ENCODE data around the gene UBR7. TPM values are rescaled to one million over a fixed set of nuclear protein-coding genes. Genes with fewer than 3 reads are reported as not detected.
"Not testable (repeated sequence)": the region's sequence is repeated elsewhere in the genome, so short reads cannot be mapped to it uniquely, and the experiment has no call there.

The UBR7 gene, protein sequence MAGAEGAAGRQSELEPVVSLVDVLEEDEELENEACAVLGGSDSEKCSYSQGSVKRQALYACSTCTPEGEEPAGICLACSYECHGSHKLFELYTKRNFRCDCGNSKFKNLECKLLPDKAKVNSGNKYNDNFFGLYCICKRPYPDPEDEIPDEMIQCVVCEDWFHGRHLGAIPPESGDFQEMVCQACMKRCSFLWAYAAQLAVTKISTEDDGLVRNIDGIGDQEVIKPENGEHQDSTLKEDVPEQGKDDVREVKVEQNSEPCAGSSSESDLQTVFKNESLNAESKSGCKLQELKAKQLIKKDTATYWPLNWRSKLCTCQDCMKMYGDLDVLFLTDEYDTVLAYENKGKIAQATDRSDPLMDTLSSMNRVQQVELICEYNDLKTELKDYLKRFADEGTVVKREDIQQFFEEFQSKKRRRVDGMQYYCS
- total RNA-seq (2014; rRNA removed; shearing (Covaris generic); ENCODE audit: low replicate concordance): 15.0 and 16.4 TPM in 2 replicates

DNA sequence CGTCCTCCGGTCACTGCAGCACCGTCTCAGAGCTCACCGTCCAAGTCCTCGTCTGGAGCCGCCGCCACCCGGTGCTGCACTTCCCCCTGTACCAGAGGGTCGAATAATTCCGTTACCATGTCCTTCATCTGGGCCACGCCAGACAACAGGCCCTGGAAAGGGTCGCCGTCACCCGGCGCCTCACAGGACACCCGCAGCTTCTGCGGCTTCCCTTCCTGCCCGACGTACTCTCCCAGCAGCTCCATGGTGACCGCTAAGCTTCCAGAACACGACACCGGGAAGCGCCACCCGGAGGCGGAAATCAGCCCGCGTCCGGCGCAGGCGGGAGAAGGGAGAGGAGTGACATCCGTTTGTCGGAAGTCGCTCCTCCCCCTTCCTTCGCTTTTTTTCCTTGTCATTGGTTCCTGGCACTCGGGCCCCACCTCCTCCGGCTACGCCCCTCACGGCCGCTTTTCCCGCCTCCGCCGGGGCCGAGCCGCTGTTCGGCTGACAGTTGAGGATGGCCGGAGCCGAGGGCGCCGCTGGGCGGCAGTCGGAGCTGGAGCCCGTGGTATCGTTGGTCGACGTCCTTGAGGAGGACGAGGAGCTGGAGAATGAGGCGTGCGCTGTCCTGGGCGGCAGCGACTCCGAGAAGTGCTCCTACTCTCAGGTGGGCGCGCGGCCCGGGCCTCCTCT, at the start of gene UBR7, which contains the start of gene GON7:
UBR7 (plus strand) TSS at position 464 of the 675 bp plus-strand sequence; CDS start at position 500, 36 bp downstream.
GON7 (minus strand) TSS at position 273 of the 675 bp plus-strand sequence; CDS start at position 245, 28 bp downstream.
- in situ Hi-C loops (cut with HindIII; ENCODE audit: low pct_unique_long_range_greater_than_20kb, low sequenced_read_pairs): no loop called here
- peak; percentile 99 for DNase-seq (ENCODE audit: low read depth)

DNA sequence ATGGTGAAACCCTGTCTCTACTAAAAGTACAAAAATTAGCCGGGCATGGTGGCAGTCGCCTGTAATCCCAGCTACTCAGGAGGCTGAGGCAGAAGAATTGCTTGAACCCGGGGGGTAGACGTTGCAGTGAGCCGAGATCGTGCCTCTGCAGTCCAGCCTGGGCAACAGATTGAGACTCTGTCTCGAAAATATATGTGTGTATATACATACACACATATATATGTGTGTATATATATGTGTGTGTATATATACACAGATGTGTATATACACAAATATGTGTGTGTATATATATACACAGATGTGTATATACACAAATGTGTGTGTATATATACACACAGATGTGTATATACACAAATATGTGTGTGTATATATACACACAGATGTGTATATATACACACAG, 48.7 kb upstream of the UBR7 start:
- in situ Hi-C loops (cut with HindIII; ENCODE audit: low pct_unique_long_range_greater_than_20kb, low sequenced_read_pairs); DNase-seq (ENCODE audit: low read depth): not testable (repeated sequence)

DNA sequence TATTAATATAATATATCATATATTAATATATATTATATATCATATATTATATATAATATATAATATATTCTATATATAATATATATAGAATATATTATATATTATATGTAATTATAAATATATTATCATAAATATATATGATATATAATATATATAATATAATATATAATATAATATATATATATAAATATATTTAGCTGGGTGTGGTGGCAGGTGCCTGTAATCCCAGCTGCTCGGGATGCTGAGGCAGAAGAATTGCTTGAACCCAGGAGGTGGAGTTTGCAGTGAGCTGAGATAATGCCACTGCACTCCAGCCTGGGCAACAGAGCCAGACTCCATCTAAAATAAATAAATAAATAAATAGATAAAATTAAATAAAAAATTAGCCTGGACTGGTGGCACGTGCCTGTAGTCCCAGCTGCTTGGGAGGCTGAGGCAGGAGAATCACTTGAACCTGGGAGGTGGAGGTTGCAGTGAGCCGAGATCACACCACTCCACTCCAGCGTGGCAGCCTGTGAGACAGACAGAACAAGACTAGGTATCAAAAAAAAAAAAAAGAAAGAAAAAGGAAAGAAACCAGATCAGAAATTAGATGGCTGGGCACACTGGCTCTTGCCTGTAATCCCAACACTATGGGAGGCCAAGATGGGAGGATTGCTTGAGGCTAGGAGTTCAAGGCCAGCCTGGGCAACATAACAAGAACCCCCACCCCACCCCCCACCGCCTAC, 47.3 kb upstream of the UBR7 start:
- DNase-seq (ENCODE audit: low read depth); in situ Hi-C loops (cut with HindIII; ENCODE audit: low pct_unique_long_range_greater_than_20kb, low sequenced_read_pairs): not testable (repeated sequence)

DNA sequence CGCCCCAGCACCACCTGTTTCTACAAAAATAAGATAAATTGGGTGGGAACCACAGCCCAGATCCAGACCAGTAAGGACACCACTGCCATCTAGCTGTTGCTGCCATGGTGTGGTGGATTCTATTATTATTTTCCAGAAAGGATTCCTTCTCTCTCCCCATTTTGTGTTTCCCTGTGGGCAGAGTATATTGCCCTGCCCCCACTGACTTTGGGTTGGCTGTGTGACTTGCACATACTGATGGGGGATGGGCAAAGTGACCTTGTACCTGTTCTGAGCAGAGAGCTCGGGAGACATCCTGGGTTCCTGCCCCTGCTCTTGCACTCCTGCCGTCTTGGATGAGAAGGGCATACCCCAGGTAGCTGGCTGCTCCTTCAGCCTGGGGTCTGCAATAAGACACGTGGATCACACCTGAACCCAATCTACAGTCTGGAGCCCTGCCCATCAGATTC, 46.7 kb upstream of the UBR7 start:
- in situ Hi-C loops (cut with HindIII; ENCODE audit: low pct_unique_long_range_greater_than_20kb, low sequenced_read_pairs): no loop called here
- peak; percentile 54 for DNase-seq (ENCODE audit: low read depth)

DNA sequence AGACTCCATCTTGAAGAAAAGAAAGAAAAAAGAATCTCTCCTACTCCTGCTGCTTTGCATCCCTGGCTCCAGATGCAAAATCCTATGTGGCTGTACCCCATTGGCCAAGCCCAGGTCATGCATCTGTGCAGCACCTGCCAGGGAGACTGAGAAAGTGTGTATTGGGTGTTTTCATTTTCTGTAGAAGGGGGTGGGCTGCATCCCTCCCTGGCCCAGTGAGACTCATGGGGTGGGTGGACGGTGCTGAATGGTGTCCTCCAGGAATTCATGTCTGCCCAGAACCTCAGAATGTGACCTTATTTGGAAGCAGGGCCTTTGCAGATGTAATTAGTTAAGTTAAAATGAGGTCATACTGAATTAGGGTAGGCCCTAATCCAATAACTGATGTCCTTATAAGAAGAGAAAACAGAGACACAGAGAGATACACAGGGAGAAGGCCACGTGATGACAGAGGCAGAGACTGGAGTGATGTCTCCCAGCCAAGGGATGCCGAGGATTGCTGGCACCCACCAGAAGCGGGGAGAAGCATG, 45.6 kb upstream of the UBR7 start:
- DNase-seq (ENCODE audit: low read depth): no peak
- in situ Hi-C loops (cut with HindIII; ENCODE audit: low pct_unique_long_range_greater_than_20kb, low sequenced_read_pairs): no loop called here

DNA sequence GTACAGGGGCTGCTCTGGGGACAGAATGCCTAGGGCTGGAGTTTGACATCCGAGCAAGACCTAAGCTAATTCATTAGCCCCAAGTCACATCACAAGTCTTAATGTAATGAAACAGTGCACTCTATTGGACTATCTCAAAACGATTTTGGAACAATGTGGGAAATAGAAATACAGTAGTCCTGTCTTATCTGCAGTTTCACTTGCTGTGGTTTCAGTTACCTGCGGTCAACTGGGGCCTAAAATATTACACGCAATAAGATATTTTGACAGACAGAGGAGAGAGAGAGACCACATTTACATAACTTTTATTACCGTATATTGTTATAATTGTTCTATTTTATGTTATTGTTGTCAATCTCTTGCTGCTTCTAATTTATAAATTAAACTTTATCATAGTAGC, 43.5 kb upstream of the UBR7 start:
- in situ Hi-C loops (cut with HindIII; ENCODE audit: low pct_unique_long_range_greater_than_20kb, low sequenced_read_pairs): no loop called here
- DNase-seq (ENCODE audit: low read depth): no peak

DNA sequence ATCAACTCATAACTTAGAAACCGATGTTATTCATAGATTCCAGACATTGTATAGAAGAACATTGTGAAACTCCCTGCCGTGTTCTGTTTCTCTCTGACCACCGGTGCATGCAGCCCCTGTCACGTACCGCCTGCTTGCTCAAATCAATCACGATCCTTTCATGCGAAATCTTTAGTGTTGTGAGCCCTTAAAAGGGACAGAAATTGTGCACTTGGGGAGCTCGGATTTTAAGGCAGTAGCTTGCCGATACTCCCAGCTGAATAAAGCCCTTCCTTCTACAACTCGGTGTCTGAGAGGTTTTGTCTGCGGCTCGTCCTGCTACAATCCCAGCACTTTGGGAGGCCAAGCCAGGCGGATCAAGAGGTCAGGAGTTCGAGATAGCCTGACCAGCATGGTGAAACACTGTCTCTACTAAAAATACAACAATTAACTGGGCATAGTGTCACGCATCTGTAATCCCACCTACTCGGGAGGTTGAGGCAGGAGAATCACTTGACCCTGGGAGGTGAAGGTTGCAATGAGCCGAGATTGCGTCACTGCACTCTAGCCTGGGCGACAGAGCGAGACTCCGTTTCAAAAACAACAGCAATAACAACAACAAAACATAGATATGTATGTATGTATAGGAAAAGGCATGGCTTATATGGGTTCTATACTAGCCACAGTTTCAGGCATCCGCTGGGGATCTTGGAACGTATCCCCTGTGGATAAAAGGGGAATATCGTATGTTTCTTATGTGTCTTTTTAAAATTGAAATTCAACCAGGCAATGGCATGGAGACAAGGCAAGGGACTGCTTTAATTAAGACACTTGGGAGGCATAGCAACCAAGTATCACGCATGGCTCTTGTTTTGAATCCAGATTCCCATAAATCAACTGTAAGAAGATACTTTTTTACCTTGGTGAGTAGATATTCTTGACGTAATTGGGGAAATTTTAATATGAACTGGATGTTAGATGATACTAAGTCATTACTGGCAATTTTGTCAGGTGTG, 41.5 kb upstream of the UBR7 start:
- in situ Hi-C loops (cut with HindIII; ENCODE audit: low pct_unique_long_range_greater_than_20kb, low sequenced_read_pairs): not testable (repeated sequence)
- peak; percentile 85 for DNase-seq (ENCODE audit: low read depth)

DNA sequence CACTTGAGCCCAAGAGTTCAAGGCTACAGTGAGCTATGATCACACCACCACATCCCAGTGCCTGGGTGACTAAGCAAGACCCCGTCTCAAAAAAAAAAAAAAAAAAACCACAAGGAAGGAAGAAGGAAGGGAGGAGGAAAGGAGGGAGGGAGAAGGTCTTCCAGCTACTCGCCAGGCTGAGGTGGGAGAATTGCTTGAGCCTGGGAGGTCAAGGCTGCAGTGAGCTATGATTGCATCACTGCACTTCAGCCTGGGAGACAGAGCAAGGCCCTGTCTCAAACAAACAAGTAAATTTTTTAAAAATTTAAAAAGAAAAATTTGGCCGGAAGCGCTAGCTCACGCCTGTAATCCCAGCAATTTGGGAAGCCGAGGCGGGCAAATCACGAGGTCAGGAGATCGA, 38.4 kb upstream of the UBR7 start:
- DNase-seq (ENCODE audit: low read depth); in situ Hi-C loops (cut with HindIII; ENCODE audit: low pct_unique_long_range_greater_than_20kb, low sequenced_read_pairs): not testable (repeated sequence)

DNA sequence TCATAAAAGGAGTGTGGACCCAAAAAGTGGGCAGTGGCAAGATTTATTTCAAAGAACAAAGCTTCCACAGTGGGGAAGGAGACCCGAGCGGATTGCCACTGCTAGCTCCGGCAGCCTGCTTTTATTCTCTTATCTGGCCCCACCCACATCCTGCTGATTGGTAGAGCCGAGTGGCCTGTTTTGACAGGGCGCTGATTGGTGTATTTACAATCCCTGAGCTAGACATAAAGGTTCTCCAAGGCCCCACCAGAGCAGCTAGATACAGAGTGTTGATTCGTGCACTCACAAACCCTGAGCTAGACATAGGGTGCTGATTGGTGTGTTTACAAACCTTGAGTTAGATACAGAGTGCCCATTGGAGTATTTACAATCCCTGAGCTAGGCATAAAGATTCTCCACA, 37.4 kb upstream of the UBR7 start:
- in situ Hi-C loops (cut with HindIII; ENCODE audit: low pct_unique_long_range_greater_than_20kb, low sequenced_read_pairs); DNase-seq (ENCODE audit: low read depth): not testable (repeated sequence)

DNA sequence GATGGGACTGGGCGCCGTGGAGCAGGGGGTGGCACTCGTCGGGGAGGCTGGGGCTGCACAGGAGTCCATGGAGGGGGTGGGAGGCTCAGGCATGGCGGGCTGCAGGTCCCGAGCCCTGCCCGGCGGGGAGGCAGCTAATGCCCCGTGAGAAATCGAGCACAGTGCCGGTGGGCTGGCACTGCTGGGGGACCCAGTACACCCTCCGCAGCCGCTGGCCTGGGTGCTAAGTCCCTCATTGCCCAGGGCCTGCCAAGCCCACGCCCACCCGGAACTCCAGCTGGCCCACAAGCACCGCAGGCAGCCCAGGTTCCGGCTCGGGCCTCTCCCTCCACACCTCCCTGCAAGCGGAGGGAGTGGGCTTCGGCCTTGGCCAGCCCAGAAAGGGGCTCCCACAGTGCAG, 36.9 kb upstream of the UBR7 start:
- DNase-seq (ENCODE audit: low read depth); in situ Hi-C loops (cut with HindIII; ENCODE audit: low pct_unique_long_range_greater_than_20kb, low sequenced_read_pairs): not testable (repeated sequence)

DNA sequence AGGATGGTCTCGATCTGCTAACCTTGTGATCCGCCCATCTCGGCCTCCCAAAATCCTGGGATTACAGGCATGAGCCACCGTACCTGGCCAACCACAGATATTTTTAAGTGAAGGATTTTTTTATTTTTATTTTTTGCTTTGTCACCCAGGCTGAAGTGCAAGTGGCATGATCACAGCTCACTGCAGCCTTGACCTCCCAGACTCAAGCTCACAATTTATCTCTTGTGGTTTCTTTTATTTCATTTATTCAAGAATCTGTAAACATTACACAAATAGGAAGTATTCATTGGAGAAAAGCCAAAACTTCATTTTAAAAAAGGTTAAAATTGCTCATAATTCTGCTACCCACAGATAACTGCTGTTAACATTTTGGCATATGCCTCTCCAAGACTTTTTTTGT, 35.7 kb upstream of the UBR7 start:
- peak; percentile 66 for DNase-seq (ENCODE audit: low read depth)
- in situ Hi-C loops (cut with HindIII; ENCODE audit: low pct_unique_long_range_greater_than_20kb, low sequenced_read_pairs): no loop called here

DNA sequence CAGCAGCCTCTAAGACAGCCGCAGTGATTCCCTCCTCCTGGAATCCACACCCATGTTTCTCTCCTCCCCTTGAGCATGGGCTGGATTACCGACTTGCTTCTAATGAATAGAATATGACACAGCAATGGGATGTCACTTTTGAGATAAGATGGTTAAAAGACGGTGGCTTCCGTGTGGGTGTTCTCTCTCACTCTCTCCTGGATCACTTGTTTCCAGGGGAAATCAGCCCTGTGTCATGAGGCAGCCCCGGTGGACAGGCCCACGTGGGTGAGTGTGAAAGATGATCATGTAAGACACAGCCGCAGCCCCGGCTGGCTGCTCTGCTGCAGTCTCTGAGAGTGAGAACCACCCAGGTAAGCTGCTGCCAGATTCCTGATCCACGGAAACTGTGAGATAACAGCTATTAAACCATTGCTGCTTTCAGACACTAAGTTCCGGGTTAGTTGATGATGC, 33.1 kb upstream of the UBR7 start:
- DNase-seq (ENCODE audit: low read depth): peak; percentile 84

DNA sequence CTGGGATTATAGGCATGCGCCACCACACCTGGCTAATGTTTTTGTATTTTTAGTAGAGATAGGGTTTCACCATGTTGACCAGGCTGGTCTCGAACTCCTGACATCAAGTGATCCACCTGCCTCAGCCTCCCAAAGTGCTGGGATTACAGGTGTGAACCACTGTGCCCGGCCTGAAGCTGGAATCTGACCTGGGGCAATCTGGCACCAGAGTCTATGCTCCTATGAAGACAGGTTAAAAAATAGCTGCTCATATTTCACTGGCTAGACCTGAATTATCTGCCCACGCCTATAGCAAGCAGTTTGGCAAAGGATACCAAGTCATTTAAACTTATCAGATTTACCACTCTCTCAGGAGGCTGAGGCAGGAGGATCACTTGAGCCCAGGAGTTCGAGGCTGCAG, 32.3 kb upstream of the UBR7 start:
- in situ Hi-C loops (cut with HindIII; ENCODE audit: low pct_unique_long_range_greater_than_20kb, low sequenced_read_pairs); DNase-seq (ENCODE audit: low read depth): not testable (repeated sequence)

More for the DNA sequence above, 33.1 kb upstream of the UBR7 start:
- in situ Hi-C loops (cut with HindIII; ENCODE audit: low pct_unique_long_range_greater_than_20kb, low sequenced_read_pairs): no loop called here

DNA sequence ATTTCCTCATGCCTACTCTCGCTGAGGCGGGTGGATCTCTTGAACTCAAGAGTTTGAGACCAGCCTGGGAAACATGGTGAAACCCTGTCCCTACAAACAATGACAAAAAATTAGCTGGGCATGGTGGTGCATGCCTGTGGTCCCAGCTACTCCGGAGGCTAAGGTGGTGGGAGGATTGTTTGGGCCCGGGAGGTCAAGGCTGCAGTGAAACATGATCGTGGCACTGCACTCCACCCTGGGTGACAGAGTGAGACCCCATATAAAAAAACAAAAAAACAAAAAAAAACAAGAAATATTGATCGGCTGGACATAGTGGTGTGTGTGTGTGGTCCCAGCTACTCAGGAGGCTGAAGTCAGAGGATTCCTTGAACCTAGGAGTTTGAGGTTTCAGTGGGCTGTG, 31.6 kb upstream of the UBR7 start:
- in situ Hi-C loops (cut with HindIII; ENCODE audit: low pct_unique_long_range_greater_than_20kb, low sequenced_read_pairs): no loop called here

DNA sequence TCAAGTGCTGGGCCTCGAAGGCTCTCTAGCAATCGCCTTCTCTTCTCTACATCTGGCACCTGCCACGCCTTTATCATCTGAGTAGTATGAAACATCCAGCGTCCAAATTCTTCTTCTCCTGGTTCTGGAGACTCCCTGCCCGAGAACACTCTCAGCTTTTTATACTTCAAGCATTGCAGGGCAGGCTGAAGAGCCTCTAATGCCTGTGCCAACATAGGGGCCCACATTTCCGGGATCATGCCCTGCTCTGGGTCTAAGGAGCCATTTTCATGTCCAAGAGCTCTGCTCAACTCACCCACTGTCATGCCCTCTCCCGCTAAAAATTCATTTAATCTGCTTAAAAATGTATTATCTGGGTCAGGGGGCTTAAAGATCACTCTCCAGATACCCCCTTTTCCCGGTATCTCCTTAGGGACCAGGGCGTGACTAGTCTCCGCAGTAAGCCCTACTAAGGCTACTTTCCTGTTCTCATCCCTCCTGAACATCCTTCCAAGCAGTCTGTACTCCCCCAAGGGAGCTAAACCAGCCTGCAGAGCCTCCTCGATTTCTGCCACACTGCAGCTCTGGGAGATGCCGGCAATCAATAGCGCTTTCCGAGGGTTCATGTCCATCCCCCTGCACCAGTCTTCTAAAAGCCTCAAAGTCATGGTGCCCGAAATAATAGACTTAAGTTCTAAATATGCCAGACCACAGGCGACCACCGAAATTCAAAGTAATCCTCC, 23.3 kb upstream of the UBR7 start:
- no peak for DNase-seq (ENCODE audit: low read depth)
- in situ Hi-C loops (cut with HindIII; ENCODE audit: low pct_unique_long_range_greater_than_20kb, low sequenced_read_pairs): no loop called here

More for the DNA sequence above, 31.6 kb upstream of the UBR7 start:
- no peak for DNase-seq (ENCODE audit: low read depth)
